Measurements from ENCODE around the gene DHFR2. TPM values are rescaled to one million over a fixed set of nuclear protein-coding genes. Genes with fewer than 3 reads are reported as not detected.

Gene DHFR2
- total and polyA plus RNA-seq, 2 donors (not counting 3 experiments of a cell fraction or from before 2014, with no cell fraction given), result 0.65 to 2.2 TPM

DNA sequence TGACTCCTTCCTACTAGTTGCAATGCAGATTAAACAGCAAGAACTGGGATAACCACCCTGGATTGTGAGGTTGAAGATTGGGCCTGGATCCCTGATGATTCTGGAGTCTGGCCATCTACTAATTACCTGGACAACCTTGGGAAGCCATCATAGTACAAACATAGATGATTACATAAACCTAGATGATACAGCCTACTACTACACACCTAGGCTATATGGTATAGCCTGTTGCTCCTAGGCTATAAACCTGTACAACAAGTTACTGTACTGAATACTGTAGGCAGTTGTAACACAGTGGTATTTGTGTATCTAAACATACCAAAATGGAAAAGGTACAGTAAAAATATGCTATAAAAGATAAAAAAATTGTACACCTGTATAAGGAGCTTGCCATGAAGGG, 48.1 kb upstream of the DHFR2 start:
- no TSS peak for BruUV-seq (replicated peaks)
- H4K20me1 ChIP-seq (replicated peaks; ENCODE audit: control insufficient read depth, extremely low read depth, insufficient read depth, low read length), result no peaks in the 10 kb centered on the region
- H3K4me2 ChIP-seq (ENCODE audit: insufficient read depth, low read length), result no peak overlapping the region
- ChIA-PET POLR2A (interaction anchor here (0.6 kb wide), 1 partner anchor 28 kb away, joined by 3 read pairs; no protein-coding TSS in a partner anchor), CTCF (interaction anchor here (1.4 kb wide), 1 partner anchor 9 kb away, joined by 7 read pairs; no protein-coding TSS in a partner anchor)
- H3K4me3 ChIP-seq (replicated peaks in 1 of 3; ENCODE audit: insufficient read depth in 1 of 3, low read depth in 1 of 3, low read length in 3 of 3), result no peak overlapping the region
- FAIRE-seq (no peak), DNase-seq (ENCODE audit: low read depth, low spot score) (no peak)
- H3K9me1 ChIP-seq (replicated peaks; ENCODE audit: control insufficient read depth, extremely low read depth, insufficient read depth, low read length), result no peaks in the 10 kb centered on the region
- TF ChIP-seq MYC (IDR thresholded peaks at IDR 0.05; ENCODE audit: low read depth, low read length) (no peak), FOS (IDR thresholded peaks at IDR 0.05; ENCODE audit: borderline replicate concordance, insufficient read depth, low read length) (no peak), POLR2AphosphoS5 (IDR thresholded peaks at IDR 0.05; ENCODE audit: insufficient read depth, low read depth, low read length) (no peak), EZH2 (IDR thresholded peaks at IDR 0.05; ENCODE audit: borderline replicate concordance, low read depth, low read length, severe bottlenecking) (no peak), JUN (IDR thresholded peaks at IDR 0.05; ENCODE audit: borderline replicate concordance, insufficient read depth, insufficient read length, low read depth) (no peak), GATA2 (IDR thresholded peaks at IDR 0.05; ENCODE audit: insufficient read depth, insufficient read length, low read depth, low read length) (no peak), POLR2A (IDR thresholded peaks at IDR 0.05; ENCODE audit: low read depth, low read length) (no peak)
- TF ChIP-seq, protein P1, sequence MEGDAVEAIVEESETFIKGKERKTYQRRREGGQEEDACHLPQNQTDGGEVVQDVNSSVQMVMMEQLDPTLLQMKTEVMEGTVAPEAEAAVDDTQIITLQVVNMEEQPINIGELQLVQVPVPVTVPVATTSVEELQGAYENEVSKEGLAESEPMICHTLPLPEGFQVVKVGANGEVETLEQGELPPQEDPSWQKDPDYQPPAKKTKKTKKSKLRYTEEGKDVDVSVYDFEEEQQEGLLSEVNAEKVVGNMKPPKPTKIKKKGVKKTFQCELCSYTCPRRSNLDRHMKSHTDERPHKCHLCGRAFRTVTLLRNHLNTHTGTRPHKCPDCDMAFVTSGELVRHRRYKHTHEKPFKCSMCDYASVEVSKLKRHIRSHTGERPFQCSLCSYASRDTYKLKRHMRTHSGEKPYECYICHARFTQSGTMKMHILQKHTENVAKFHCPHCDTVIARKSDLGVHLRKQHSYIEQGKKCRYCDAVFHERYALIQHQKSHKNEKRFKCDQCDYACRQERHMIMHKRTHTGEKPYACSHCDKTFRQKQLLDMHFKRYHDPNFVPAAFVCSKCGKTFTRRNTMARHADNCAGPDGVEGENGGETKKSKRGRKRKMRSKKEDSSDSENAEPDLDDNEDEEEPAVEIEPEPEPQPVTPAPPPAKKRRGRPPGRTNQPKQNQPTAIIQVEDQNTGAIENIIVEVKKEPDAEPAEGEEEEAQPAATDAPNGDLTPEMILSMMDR (IDR thresholded peaks at IDR 0.05; ENCODE audit: extremely low read depth in 1 of 2, insufficient read depth in 1 of 2, low read depth in 1 of 2, low read length in 2 of 2), result no peak
- TF ChIP-seq, protein P2, sequence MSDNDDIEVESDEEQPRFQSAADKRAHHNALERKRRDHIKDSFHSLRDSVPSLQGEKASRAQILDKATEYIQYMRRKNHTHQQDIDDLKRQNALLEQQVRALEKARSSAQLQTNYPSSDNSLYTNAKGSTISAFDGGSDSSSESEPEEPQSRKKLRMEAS (IDR thresholded peaks at IDR 0.05; ENCODE audit: insufficient read depth, insufficient read length), result no peak
- H3K36me3 ChIP-seq (ENCODE audit: control insufficient read depth in 2 of 2, extremely low read depth in 1 of 2, insufficient read depth in 2 of 2, low read length in 2 of 2), result no peaks in the 10 kb centered on the region
- H2AFZ ChIP-seq (ENCODE audit: low read depth, low read length), result no peak overlapping the region
- H3K4me1 ChIP-seq (ENCODE audit: control insufficient read depth, extremely low read depth, insufficient read depth, low read length), result no peaks in the 10 kb centered on the region
- H3K27ac ChIP-seq (ENCODE audit: insufficient read depth, low read depth, low read length), result no peak overlapping the region
- H3K79me2 ChIP-seq (ENCODE audit: control insufficient read depth, insufficient read depth, low read length), result no peaks in the 10 kb centered on the region
- dilution Hi-C loops (cut with MboI; ENCODE audit: extremely low pct_ligation_motif_present, low sequenced_read_pairs) (no loop called here), intact Hi-C loops (cut with micrococcal nuclease) (no loop called here)
- no peaks in the 10 kb centered on the region for H3K9me3 ChIP-seq (replicated peaks; ENCODE audit: control insufficient read depth, insufficient read depth, low read length)
- no peak overlapping the region for H3K9ac ChIP-seq (replicated peaks; ENCODE audit: extremely low read depth, insufficient read depth, low read length)
- H3K27me3 ChIP-seq (ENCODE audit: control insufficient read depth in 2 of 2, insufficient read depth in 2 of 2, low read length in 2 of 2), result no peaks in the 10 kb centered on the region
